Esophagus muscularis mucosa (tissue), 3 donors: ENCODE measurements around the gene LTBP2.

Source experiments
- CTCF ChIP-seq, 3 experiments: fragments of 200-600 bp in 2 of 3; fragments of 450-650 bp in 1 of 3; sonication (generic) in 2 of 3; IDR thresholded peaks; one replicate each; pipeline ENCODE4 v1.5.1; 2017 to 2019; ENCODE audit warnings: antibody characterized with exemption in 3 of 3, mild to moderate bottlenecking in 2 of 3, moderate library complexity in 1 of 3
- POLR2A ChIP-seq: fragments of 450-650 bp; IDR thresholded peaks from one replicate; pipeline ENCODE4 v1.6.1; 2017; ENCODE audit warnings: antibody characterized with exemption, moderate library complexity, mild to moderate bottlenecking, low read depth
- POLR2AphosphoS5 ChIP-seq, 2 donors: sonication (generic); formaldehyde crosslinking; IDR thresholded peaks; one replicate each; pipeline ENCODE4 v1.6.1; 2017; ENCODE audit warnings: antibody characterized with exemption in 2 of 2

- TF ChIP-seq POLR2A (no peak), CTCF (IDR thresholded peaks at IDR 0.05) (no peak), POLR2AphosphoS5 (IDR thresholded peaks at IDR 0.05) (no peak)
Measured at GRCh38 chr14:74569387-74569786, 42.6 kb downstream of the LTBP2 start.
